H1 (cell line): ENCODE data around the gene DRC3. TPM values are rescaled to one million over a fixed set of nuclear protein-coding genes. Genes with fewer than 3 reads are reported as not detected.

Source experiments
- CTCF ChIA-PET: fragments of 300-600 bp; sonication (Branson Sonifier 250); formaldehyde crosslinking; loops from one replicate; lab custom pipeline; 2021; ENCODE audit not compliant: partially characterized antibody; lab: Charles Lee
- POLR2A ChIA-PET: fragments of 300-600 bp; sonication (Branson Sonifier 250); formaldehyde crosslinking; loops from one replicate; lab custom pipeline; 2021; ENCODE audit warnings: inconsistent platforms; ENCODE audit not compliant: partially characterized antibody; lab: Charles Lee
- DNase-seq, 2 experiments: peaks; one replicate each; pipeline versions ENCODE4 v3.0.0 to v3.0.0-alpha.2; 2010 to 2022; ENCODE audit warnings: low spot score in 2 of 2, low read depth in 1 of 2, mixed read lengths in 1 of 2
- FAIRE-seq: peaks from 2 replicates; lab custom pipeline; 2011; peaks lifted over from hg19 to GRCh38; lab: Jason Lieb, UNC
- H2AFZ ChIP-seq: 2 replicates; pipeline ENCODE4 v1.8.1; 2012; ENCODE audit warnings: low read length, inconsistent platforms
- H2AK5ac ChIP-seq: 2 replicates; pipeline ENCODE4 v1.6.1; 2013; ENCODE audit warnings: low read depth, low read length
- H2BK120ac ChIP-seq: replicated peaks from 2 replicates; pipeline ENCODE3; 2013; ENCODE audit warnings: low read depth, low read length, inconsistent platforms
- H2BK12ac ChIP-seq: 2 replicates; pipeline ENCODE4 v1.6.1; 2013; ENCODE audit warnings: low read depth, low read length
- H2BK15ac ChIP-seq: 2 replicates; pipeline ENCODE4 v1.6.1; 2013; ENCODE audit warnings: low read length
- H2BK20ac ChIP-seq: 2 replicates; pipeline ENCODE4 v1.6.1; 2013; ENCODE audit warnings: low read length
- H2BK5ac ChIP-seq: 2 replicates; pipeline ENCODE4 v1.6.1; 2013; ENCODE audit warnings: low read depth, low read length
- H3K14ac ChIP-seq: 2 replicates; pipeline ENCODE4 v1.6.1; 2013; ENCODE audit warnings: inconsistent platforms; ENCODE audit not compliant: insufficient read length
- H3K18ac ChIP-seq: 2 replicates; pipeline ENCODE4 v1.6.1; 2013; ENCODE audit warnings: low read length; ENCODE audit errors: extremely low read depth
- H3K23ac ChIP-seq: 2 replicates; pipeline ENCODE4 v1.6.1; 2013; ENCODE audit warnings: inconsistent platforms; ENCODE audit not compliant: insufficient read length
- H3K23me2 ChIP-seq: 2 replicates; pipeline ENCODE4 v1.6.1; 2013; ENCODE audit warnings: low read depth, low read length
- H3K27ac ChIP-seq: 2 replicates; pipeline ENCODE4 v1.6.1; 2011; ENCODE audit warnings: low read depth, low read length, inconsistent platforms
- H3K27me3 ChIP-seq, 4 experiments: replicated peaks in 1 of 4; 1 replicate in 1 of 4; 2 replicates in 3 of 4; pipeline versions ENCODE4 v1.6.1 to v1.8.1; 2011 to 2013; ENCODE audit warnings: low read length in 3 of 4, mild to moderate bottlenecking in 3 of 4, inconsistent platforms in 2 of 4, mixed read lengths in 2 of 4, moderate library complexity in 1 of 4; ENCODE audit not compliant: control insufficient read depth in 3 of 4, insufficient read depth in 3 of 4; ENCODE audit errors: extremely low read depth in 1 of 4
- H3K36me3 ChIP-seq, 4 experiments: 2 replicates each; pipeline versions ENCODE4 v1.6.1 to v1.8.1; 2011 to 2013; ENCODE audit warnings: mild to moderate bottlenecking in 4 of 4, low read length in 3 of 4, moderate library complexity in 2 of 4, control low read depth in 1 of 4, inconsistent platforms in 1 of 4; ENCODE audit not compliant: insufficient read depth in 4 of 4, control insufficient read depth in 2 of 4
- H3K4ac ChIP-seq: replicated peaks from 2 replicates; pipeline ENCODE3; 2013; ENCODE audit warnings: low read length, low read depth, mixed read lengths, inconsistent platforms; ENCODE audit not compliant: insufficient read length
- H3K4me1 ChIP-seq, 4 experiments: replicated peaks in 1 of 4; 1 replicate in 1 of 4; 2 replicates in 3 of 4; pipeline versions ENCODE4 v1.6.1 to v1.8.1; 2011 to 2013; ENCODE audit warnings: low read length in 3 of 4, inconsistent platforms in 2 of 4, mixed read lengths in 1 of 4; ENCODE audit not compliant: insufficient read depth in 4 of 4, control insufficient read depth in 3 of 4
- H3K4me2 ChIP-seq, 2 experiments: 2 replicates each; pipeline versions ENCODE4 v1.6.1 to v1.8.1; 2011 to 2013; ENCODE audit warnings: low read depth in 2 of 2, low read length in 2 of 2, control low read depth in 1 of 2, inconsistent platforms in 1 of 2, mild to moderate bottlenecking in 1 of 2; ENCODE audit not compliant: insufficient read depth in 1 of 2
- H3K4me3 ChIP-seq, 4 experiments: fragments of 200-600, 300-600 bp in 1 of 4; sonication (generic), shearing (Covaris generic), sonication (Bioruptor Twin) in 1 of 4; 2 replicates each; pipeline versions ENCODE4 v1.5.1 to v1.8.1; 2011 to 2016; ENCODE audit warnings: low read length in 4 of 4, low read depth in 3 of 4, control low read depth in 2 of 4, inconsistent platforms in 2 of 4, mild to moderate bottlenecking in 2 of 4, mixed read lengths in 1 of 4, moderate library complexity in 1 of 4; ENCODE audit not compliant: insufficient read depth in 2 of 4; ENCODE audit errors: extremely low read depth in 1 of 4
- H3K56ac ChIP-seq: replicated peaks from 2 replicates; pipeline ENCODE3; 2013; ENCODE audit warnings: low read depth, mild to moderate bottlenecking, mixed read lengths, low read length, inconsistent platforms; ENCODE audit not compliant: insufficient read length
- H3K79me1 ChIP-seq: 2 replicates; pipeline ENCODE4 v1.6.1; 2013; ENCODE audit warnings: low read depth, low read length, control low read depth
- H3K79me2 ChIP-seq, 2 experiments: 2 replicates each; pipeline versions ENCODE4 v1.6.1 to v1.8.1; 2012 to 2013; ENCODE audit warnings: low read length in 2 of 2, mild to moderate bottlenecking in 2 of 2, inconsistent platforms in 1 of 2; ENCODE audit not compliant: insufficient read depth in 2 of 2, control insufficient read depth in 1 of 2
- H3K9ac ChIP-seq, 4 experiments: replicated peaks in 1 of 4; 1 replicate in 1 of 4; 2 replicates in 3 of 4; pipeline versions ENCODE4 v1.6.1 to v1.8.1; 2011 to 2013; ENCODE audit warnings: low read depth in 3 of 4, low read length in 3 of 4, control low read depth in 2 of 4, mild to moderate bottlenecking in 2 of 4, moderate library complexity in 2 of 4, inconsistent platforms in 1 of 4; ENCODE audit errors: extremely low read depth in 1 of 4
- H3K9me3 ChIP-seq, 2 experiments: 2 replicates each; pipeline versions ENCODE4 v1.6.1 to v1.8.1; 2012 to 2013; ENCODE audit warnings: mild to moderate bottlenecking in 2 of 2, moderate library complexity in 2 of 2, control low read depth in 1 of 2, inconsistent platforms in 1 of 2, low read depth in 1 of 2, low read length in 1 of 2, mixed read lengths in 1 of 2; ENCODE audit not compliant: insufficient read depth in 2 of 2
- H4K20me1 ChIP-seq, 2 experiments: replicated peaks in 1 of 2; 2 replicates each; pipeline versions ENCODE3 to v1.8.1; 2011 to 2013; ENCODE audit warnings: inconsistent platforms in 2 of 2, low read length in 2 of 2, mild to moderate bottlenecking in 1 of 2; ENCODE audit not compliant: insufficient read depth in 2 of 2, control insufficient read depth in 1 of 2
- H4K5ac ChIP-seq: 2 replicates; pipeline ENCODE4 v1.6.1; 2013; ENCODE audit warnings: low read length, low read depth, mixed read lengths, inconsistent platforms; ENCODE audit not compliant: insufficient read length
- H4K8ac ChIP-seq: 2 replicates; pipeline ENCODE4 v1.8.0; 2013; ENCODE audit warnings: mild to moderate bottlenecking, moderate library complexity, low read length, inconsistent platforms; ENCODE audit not compliant: insufficient read depth; ENCODE audit errors: extremely low read depth
- H4K91ac ChIP-seq: replicated peaks from 2 replicates; pipeline ENCODE3; 2013; ENCODE audit warnings: low read length, mixed read lengths, inconsistent platforms; ENCODE audit not compliant: insufficient read length
- ASH2L ChIP-seq: fragments of 200-600, 300-600 bp; sonication (generic); IDR thresholded peaks from one replicate; pipeline ENCODE4 v1.7.1; 2017; ENCODE audit warnings: low read length
- BCL11A ChIP-seq, 2 experiments: IDR thresholded peaks; one replicate each; pipeline ENCODE4 v1.6.1; 2011; ENCODE audit warnings: low read depth in 2 of 2, low read length in 2 of 2, mild to moderate bottlenecking in 2 of 2
- BRCA1 ChIP-seq: IDR thresholded peaks from 2 replicates; pipeline ENCODE4 v1.6.1; 2012; ENCODE audit warnings: low read depth, low read length, improper control_type of control experiment
- SAP30 ChIP-seq: fragments of 300-600 bp; sonication (generic); IDR thresholded peaks from 2 replicates; pipeline ENCODE4 v1.7.1; 2012; ENCODE audit warnings: low read length, moderate library complexity, mild to moderate bottlenecking, inconsistent platforms; ENCODE audit not compliant: insufficient read depth, insufficient replicate concordance
- SIN3A ChIP-seq, 2 experiments: IDR thresholded peaks in 1 of 2; conservative IDR thresholded peaks in 1 of 2; 2 replicates each; pipeline ENCODE4 v1.6.1; 2011 to 2012; ENCODE audit warnings: low read length in 2 of 2, improper control_type of control experiment in 1 of 2, low read depth in 1 of 2, mild to moderate bottlenecking in 1 of 2
- SIRT6 ChIP-seq: IDR thresholded peaks from one replicate; pipeline ENCODE4 v1.7.1; 2012; ENCODE audit warnings: low read length, inconsistent platforms
- SP1 ChIP-seq: IDR thresholded peaks from 2 replicates; pipeline ENCODE4 v1.6.1; 2011; ENCODE audit warnings: low read depth, low read length
- ZNF274 ChIP-seq: IDR thresholded peaks from 2 replicates; pipeline ENCODE4 v1.7.0; 2012; ENCODE audit warnings: low read length, borderline replicate concordance; ENCODE audit errors: extremely low read depth
- WGBS, 2 experiments: shearing (Covaris generic) in 1 of 2; methylation state at CpG; one replicate each; pipeline versions ENCODE4 v1.1.6 to v1.1.7; 2013 to 2015; ENCODE audit warnings: low lambda C conversion rate in 2 of 2, mixed read lengths in 2 of 2, inconsistent platforms in 1 of 2, low coverage in 1 of 2, missing lambda C conversion rate in 1 of 2; ENCODE audit not compliant: insufficient replicate concordance in 2 of 2, insufficient coverage in 1 of 2, insufficient read length in 1 of 2; ENCODE audit errors: extremely low coverage in 1 of 2, missing lambda C conversion rate in 1 of 2; 5-methylcytosine and 5-hydroxymethylcytosine counted together
- polyA plus RNA-seq, 7 experiments: library from polyadenylated mRNA; depleted of rRNA in 3 of 7; stranded (reverse) in 5 of 7; unstranded in 2 of 7; fragments of >200 nt in 5 of 7; fragments of 200-250 nt in 2 of 7; gene quantifications; 1 replicate in 5 of 7; 2 replicates in 1 of 7; 4 replicates in 1 of 7; pipeline versions ENCODE4 v1.2.1 to v1.2.3, GENCODE V29; 2011 to 2013; ENCODE audit warnings: missing spikeins in 2 of 7, mixed read lengths in 2 of 7
- total RNA-seq: library from RNA; stranded (reverse); fragmentation: NEBNext Ultra II Directional; extraction: Animal tissue kit (Norgen Biotek cat#: 25700); gene quantifications from 2 replicates; pipeline ENCODE4 v1.2.1, GENCODE V29; 2021
- TF ChIP-seq, protein P1 (sequence below): IDR thresholded peaks from 2 replicates; pipeline ENCODE4 v1.6.1; 2012; ENCODE audit warnings: low read length, inconsistent platforms

Gene DRC3
- total and polyA plus RNA-seq, 2 of the 8 experiments (the other 6 are each of a cell fraction or from before 2014, with no cell fraction given), result 0.59 TPM; not detected in 1

- H2BK20ac ChIP-seq, result no peak overlapping the region
- H2BK120ac ChIP-seq, result no peak overlapping the region
- no peaks in the 10 kb centered on the region for H4K20me1 ChIP-seq
- no peak overlapping the region for H3K27ac ChIP-seq
- H3K4me1 ChIP-seq, result peaks cover 9 to 30% (median 13%) of the 10 kb centered on the region in 4 experiments
- H3K27me3 ChIP-seq, result no peaks in the 10 kb centered on the region
- no peaks in the 10 kb centered on the region for H3K79me1 ChIP-seq
- H4K8ac ChIP-seq, result no peak overlapping the region
- H3K36me3 ChIP-seq, result no peaks in the 10 kb centered on the region
- H3K23ac ChIP-seq, result no peak overlapping the region
- H2BK15ac ChIP-seq, result no peak overlapping the region
- H3K4me3 ChIP-seq, result no peak overlapping the region
- ChIA-PET POLR2A (interaction anchor here (0.6 to 1.5 kb wide), 2 partner anchors 19 to 72 kb away, joined by 3 to 6 read pairs; no protein-coding TSS in a partner anchor), CTCF (interaction anchor here (0.6 to 2.4 kb wide), 7 partner anchors 10 to 286 kb away, joined by 3 to 8 read pairs (median 4); no protein-coding TSS in a partner anchor)
- H3K18ac ChIP-seq, result no peak overlapping the region
- WGBS, 2 experiments, result 84% methylated on average over 4 of the region's 4 CpGs; no CpG with 5 or more reads in 1 of the 2 experiments
- H3K56ac ChIP-seq, result no peak overlapping the region
- H2BK5ac ChIP-seq, result no peak overlapping the region
- H2AK5ac ChIP-seq, result no peak overlapping the region
- H3K9ac ChIP-seq, result no peak overlapping the region
- no peak overlapping the region for H4K91ac ChIP-seq
- FAIRE-seq (no peak), DNase-seq (no peak)
- no peak overlapping the region for H3K14ac ChIP-seq
- H3K79me2 ChIP-seq, result no peaks in the 10 kb centered on the region
- H2BK12ac ChIP-seq, result no peak overlapping the region
- H2AFZ ChIP-seq, result no peak overlapping the region
- no peaks in the 10 kb centered on the region for H3K9me3 ChIP-seq
- H4K5ac ChIP-seq, result no peak overlapping the region
- H3K4ac ChIP-seq, result no peak overlapping the region
- H3K4me2 ChIP-seq, result no peak overlapping the region
- no peaks in the 10 kb centered on the region for H3K23me2 ChIP-seq
- TF ChIP-seq BRCA1 (no peak), SAP30 (no peak), SP1 (no peak), SIRT6 (no peak), ASH2L (no peak), SIN3A (conservative IDR thresholded peaks at IDR 0.05 in 1 of 2, IDR thresholded peaks at IDR 0.05 in 1 of 2; ENCODE audit: low read depth in 1 of 2, low read length in 2 of 2) (no peak), BCL11A (IDR thresholded peaks at IDR 0.05; ENCODE audit: low read depth in 2 of 2, low read length in 2 of 2) (no peak), ZNF274 (no peak)
- TF ChIP-seq, protein P1, sequence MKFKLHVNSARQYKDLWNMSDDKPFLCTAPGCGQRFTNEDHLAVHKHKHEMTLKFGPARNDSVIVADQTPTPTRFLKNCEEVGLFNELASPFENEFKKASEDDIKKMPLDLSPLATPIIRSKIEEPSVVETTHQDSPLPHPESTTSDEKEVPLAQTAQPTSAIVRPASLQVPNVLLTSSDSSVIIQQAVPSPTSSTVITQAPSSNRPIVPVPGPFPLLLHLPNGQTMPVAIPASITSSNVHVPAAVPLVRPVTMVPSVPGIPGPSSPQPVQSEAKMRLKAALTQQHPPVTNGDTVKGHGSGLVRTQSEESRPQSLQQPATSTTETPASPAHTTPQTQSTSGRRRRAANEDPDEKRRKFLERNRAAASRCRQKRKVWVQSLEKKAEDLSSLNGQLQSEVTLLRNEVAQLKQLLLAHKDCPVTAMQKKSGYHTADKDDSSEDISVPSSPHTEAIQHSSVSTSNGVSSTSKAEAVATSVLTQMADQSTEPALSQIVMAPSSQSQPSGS, result no peak
These were observed 46.6 kb upstream of the DRC3 start for GRCh38 chr17:17926036-17926435.
